ENCODE results near the gene GGN.

GGN gene

DNA sequence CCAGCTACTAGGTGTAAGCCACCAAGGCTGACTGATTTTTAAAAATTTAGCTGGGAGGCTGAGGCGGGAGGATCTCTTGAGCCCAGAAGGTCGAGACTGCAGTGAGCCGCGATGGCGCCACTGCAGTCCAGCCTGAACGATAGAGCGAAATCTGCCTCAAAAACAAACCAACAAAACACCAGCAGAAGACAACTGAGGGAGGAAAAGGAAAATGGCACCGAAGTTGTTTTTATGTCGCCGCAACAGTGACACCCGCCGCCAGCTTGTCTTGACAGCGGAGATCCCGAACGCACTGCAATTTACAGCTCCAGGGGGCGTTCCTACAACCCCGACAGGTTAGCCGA is 14.8 kb upstream of the GGN start:
- 0 out of 2 replicates have a peak, but pooled peaks have one; percentile 6 for TF ChIP-seq POLR2AphosphoS5 (IDR thresholded peaks at IDR 0.05; ENCODE audit: low read depth)
- TF ChIP-seq REST (IDR thresholded peaks at IDR 0.05; ENCODE audit: insufficient replicate concordance, low read depth): no peak
- TF ChIP-seq CTCF (IDR thresholded peaks at IDR 0.05; ENCODE audit: insufficient read depth, low read length): no peak
- TF ChIP-seq GABPA (IDR thresholded peaks at IDR 0.05; ENCODE audit: low read depth): no peak
- no peak for TF ChIP-seq SPI1 (IDR thresholded peaks at IDR 0.05; ENCODE audit: borderline replicate concordance, low read depth)
- Histone ChIP-seq H3K27me3 (ENCODE audit: insufficient read depth, poor library complexity, severe bottlenecking) (no peaks in the 10 kb centered on the region), H3K4me3 (replicated peaks; ENCODE audit: insufficient read depth, low read length) (peak overlapping the region; percentile 33), H3K27ac (replicated peaks) (no peak overlapping the region)
- no peak for DNase-seq (ENCODE audit: low read depth in 1 of 2, low spot score in 1 of 2)

GRCh38 chr19:38401148-38401547 is 13.3 kb upstream of the GGN start:
- no peak for DNase-seq (ENCODE audit: low read depth in 1 of 2, low spot score in 1 of 2)
- TF ChIP-seq POLR2AphosphoS5 (IDR thresholded peaks at IDR 0.05; ENCODE audit: low read depth) (no peak), REST (IDR thresholded peaks at IDR 0.05; ENCODE audit: insufficient replicate concordance, low read depth) (no peak), GABPA (IDR thresholded peaks at IDR 0.05; ENCODE audit: low read depth) (no peak)
- Histone ChIP-seq H3K27ac (replicated peaks) (no peak overlapping the region), H3K4me3 (replicated peaks; ENCODE audit: insufficient read depth, low read length) (no peak overlapping the region), H3K27me3 (ENCODE audit: insufficient read depth, poor library complexity, severe bottlenecking) (peaks cover 13% of the 10 kb centered on the region)

DNA sequence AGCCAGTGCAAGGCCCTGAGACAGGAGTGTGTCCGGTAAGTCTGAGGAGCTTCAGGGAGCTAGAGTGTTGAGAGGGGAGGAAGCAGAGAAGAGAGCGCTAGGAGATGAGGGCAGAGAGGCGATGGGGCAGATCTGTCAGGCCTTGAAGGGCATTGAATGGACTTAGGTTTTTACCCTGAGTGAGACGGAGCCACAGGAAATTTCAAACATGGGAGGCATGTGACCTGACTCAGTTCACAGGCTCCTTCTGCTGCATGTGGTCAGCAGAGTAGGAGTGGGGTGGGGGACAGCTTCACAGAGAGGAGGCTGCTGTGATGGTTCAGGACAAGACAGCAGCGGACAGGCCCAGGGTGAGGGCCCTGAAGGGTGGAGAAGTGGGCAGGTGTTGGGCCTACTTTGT is 12.5 kb upstream of the GGN start:
- DNase-seq (ENCODE audit: low read depth in 1 of 2, low spot score in 1 of 2): no peak
- Histone ChIP-seq H3K27me3 (ENCODE audit: insufficient read depth, poor library complexity, severe bottlenecking) (peaks cover 15% of the 10 kb centered on the region), H3K4me3 (replicated peaks; ENCODE audit: insufficient read depth, low read length) (no peak overlapping the region), H3K27ac (replicated peaks) (no peak overlapping the region)
- TF ChIP-seq CTCF (IDR thresholded peaks at IDR 0.05; ENCODE audit: insufficient read depth, low read length): no peak
- no peak for TF ChIP-seq REST (IDR thresholded peaks at IDR 0.05; ENCODE audit: insufficient replicate concordance, low read depth)
- no peak for TF ChIP-seq POLR2AphosphoS5 (IDR thresholded peaks at IDR 0.05; ENCODE audit: low read depth)
- no peak for TF ChIP-seq GABPA (IDR thresholded peaks at IDR 0.05; ENCODE audit: low read depth)
- TF ChIP-seq SPI1 (IDR thresholded peaks at IDR 0.05; ENCODE audit: borderline replicate concordance, low read depth): no peak

DNA sequence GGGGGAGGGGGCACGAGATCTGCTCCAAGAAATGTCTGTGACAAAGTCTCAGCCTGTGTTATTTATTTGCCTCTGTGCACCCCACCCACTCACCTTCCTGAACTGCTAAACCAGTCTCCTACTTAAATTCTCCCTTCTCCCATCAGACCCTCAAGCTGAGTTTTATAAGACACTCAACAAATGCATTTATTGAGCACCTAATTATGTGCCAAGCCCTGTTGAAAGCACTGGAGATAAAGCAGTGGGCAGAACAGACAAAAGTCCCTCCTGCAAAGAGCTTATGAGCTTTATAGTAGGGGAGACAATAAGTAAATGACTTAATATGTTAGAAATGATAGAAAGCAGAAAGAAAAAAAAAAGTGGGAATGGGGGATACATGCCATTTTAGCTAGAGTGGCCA is 11.7 kb upstream of the GGN start:
- Histone ChIP-seq H3K4me3 (replicated peaks; ENCODE audit: insufficient read depth, low read length) (no peak overlapping the region), H3K27me3 (ENCODE audit: insufficient read depth, poor library complexity, severe bottlenecking) (peaks cover 15% of the 10 kb centered on the region), H3K27ac (replicated peaks) (no peak overlapping the region)
- no peak for DNase-seq (ENCODE audit: low read depth in 1 of 2, low spot score in 1 of 2)
- no peak for TF ChIP-seq REST (IDR thresholded peaks at IDR 0.05; ENCODE audit: insufficient replicate concordance, low read depth)
- TF ChIP-seq POLR2AphosphoS5 (IDR thresholded peaks at IDR 0.05; ENCODE audit: low read depth): no peak
- TF ChIP-seq CTCF (IDR thresholded peaks at IDR 0.05; ENCODE audit: insufficient read depth, low read length): no peak
- no peak for TF ChIP-seq GABPA (IDR thresholded peaks at IDR 0.05; ENCODE audit: low read depth)
- TF ChIP-seq SPI1 (IDR thresholded peaks at IDR 0.05; ENCODE audit: borderline replicate concordance, low read depth): no peak
